Spleen (tissue), 11 donors: ENCODE measurements around the gene MAIP1. TPM values are rescaled to one million over a fixed set of nuclear protein-coding genes. Genes with fewer than 3 reads are reported as not detected.

Source experiments
- DNase-seq: peaks from one replicate; pipeline ENCODE4 v3.0.0-alpha.2; 2020
- H3K27ac ChIP-seq, 8 donors: fragments of 200-600 bp; sonication (generic) in 7 of 8; 1 replicate in 4 of 8; 2 replicates in 4 of 8; pipeline versions ENCODE4 v1.5.0 to v1.8.0; 2016 to 2021; ENCODE audit warnings: inconsistent platforms in 4 of 8, mild to moderate bottlenecking in 4 of 8, moderate library complexity in 1 of 8
- H3K27me3 ChIP-seq, 7 donors: fragments of 200-600 bp; sonication (generic) in 6 of 7; replicated peaks in 1 of 7; 1 replicate in 4 of 7; 2 replicates in 3 of 7; pipeline versions ENCODE4 v1.5.0 to v1.8.0; 2016 to 2021; ENCODE audit warnings: inconsistent platforms in 3 of 7, mild to moderate bottlenecking in 1 of 7
- H3K36me3 ChIP-seq, 6 donors: fragments of 200-600 bp; sonication (generic) in 5 of 6; 1 replicate in 4 of 6; 2 replicates in 2 of 6; pipeline versions ENCODE4 v1.5.0 to v1.8.0; 2016 to 2021; ENCODE audit warnings: inconsistent platforms in 2 of 6
- H3K4me1 ChIP-seq, 6 donors: fragments of 200-600 bp; sonication (generic) in 5 of 6; 1 replicate in 3 of 6; 2 replicates in 3 of 6; pipeline versions ENCODE4 v1.5.0 to v1.8.0; 2016 to 2021; ENCODE audit warnings: inconsistent platforms in 3 of 6
- H3K4me3 ChIP-seq, 8 donors: fragments of 200-600 bp; sonication (generic) in 7 of 8; 1 replicate in 4 of 8; 2 replicates in 4 of 8; pipeline versions ENCODE4 v1.5.0 to v1.8.0; 2016 to 2021; ENCODE audit warnings: inconsistent platforms in 4 of 8, mild to moderate bottlenecking in 4 of 8, moderate library complexity in 2 of 8
- H3K9me3 ChIP-seq, 8 donors: fragments of 200-600 bp; sonication (generic) in 7 of 8; 1 replicate in 4 of 8; 2 replicates in 4 of 8; pipeline versions ENCODE4 v1.5.0 to v1.8.0; 2016 to 2021; ENCODE audit warnings: inconsistent platforms in 4 of 8
- CTCF ChIP-seq, 11 experiments: fragments of 200-600 bp in 7 of 11; fragments of 450-650 bp in 4 of 11; sonication (generic) in 4 of 11; IDR thresholded peaks in 8 of 11; conservative IDR thresholded peaks in 3 of 11; 1 replicate in 7 of 11; 2 replicates in 4 of 11; pipeline versions ENCODE4 v1.4.0 to v1.8.0; 2016 to 2021; ENCODE audit warnings: antibody characterized with exemption in 11 of 11, inconsistent platforms in 4 of 11, mild to moderate bottlenecking in 1 of 11
- POLR2A ChIP-seq, 3 donors: fragments of 450-650 bp; IDR thresholded peaks; one replicate each; pipeline ENCODE4 v1.5.1; 2017; ENCODE audit warnings: antibody characterized with exemption in 3 of 3, mild to moderate bottlenecking in 1 of 3
- POLR2AphosphoS5 ChIP-seq, 3 donors: sonication (generic); formaldehyde crosslinking; IDR thresholded peaks; one replicate each; pipeline ENCODE4 v1.5.1; 2017; ENCODE audit warnings: antibody characterized with exemption in 3 of 3
- WGBS, 5 donors: extraction: QIAGEN DNeasy Blood & Tissue Kit in 3 of 5; methylation state at CpG; one replicate each; pipeline versions ENCODE4 v1.1.5 to v1.1.7; 2013 to 2018; 5-methylcytosine and 5-hydroxymethylcytosine counted together
- intact Hi-C: fragments of 100-400 bp; cut with DNase I; formaldehyde crosslinking; loops from one replicate; pipeline ENCODE4 v1.15.0; 2023; ENCODE audit warnings: low total_unique reads
- polyA plus RNA-seq, 3 donors: library from polyadenylated mRNA; stranded (reverse); fragments of 200-250 nt; gene quantifications; one replicate each; pipeline ENCODE4 v1.2.1, GENCODE V29; 2013
- total RNA-seq, 7 donors: library from RNA; depleted of rRNA in 3 of 7; stranded (reverse); fragments of >200 nt in 3 of 7; fragmentation: NEBNext Ultra II Directional in 4 of 7; extraction: Animal tissue kit (Norgen Biotek cat#: 25700) in 4 of 7; gene quantifications; one replicate each; pipeline versions ENCODE4 v1.1.0 to v1.2.1, GENCODE V29; 2016 to 2021
- donor health status: healthy with polysubstance abuse.
- donor health status: DM: no; HTN: no; CAD: no; lungs with moderate emphysema.
- donor health status: DM: no; HTN: no; CAD: no.
- donor health status: Bipolar disorder and iron deficiency.
- donor health status: healthy.
- donor health status: DM: no; HTN: no; CAD: no.
- donor health status: DM: yes; HTN: yes; CAD: no.

Gene MAIP1
- total and polyA plus RNA-seq, 10 donors: 8.1 to 24.8 (median 12.0) TPM

GRCh38 chr2:199933466-199933865 is 21.9 kb upstream of the MAIP1 start:
- TF ChIP-seq CTCF (IDR thresholded peaks at IDR 0.05 in 8 of 11, conservative IDR thresholded peaks at IDR 0.05 in 3 of 11) (no peak), POLR2A (IDR thresholded peaks at IDR 0.05) (no peak), POLR2AphosphoS5 (IDR thresholded peaks at IDR 0.05) (no peak)
- 59 to 70% (median 65%) methylated on average over 3 of the region's 3 CpGs for WGBS, 5 donors
- Histone ChIP-seq H3K36me3 (peaks cover 0 to 90% (median 44%) of the 10 kb centered on the region in 6 donors), H3K27me3 (no peaks in the 10 kb centered on the region), H3K27ac (peak overlapping the region in 2 of 8 donors; percentile 4 to 20), H3K4me1 (peaks cover 0 to 7% (median 0%) of the 10 kb centered on the region in 6 donors), H3K9me3 (no peaks in the 10 kb centered on the region), H3K4me3 (no peak overlapping the region)
- no peak for DNase-seq
- intact Hi-C loops: no loop called here

GRCh38 chr2:199936554-199936953 is 18.8 kb upstream of the MAIP1 start:
- intact Hi-C loops: no loop called here
- no peak for TF ChIP-seq POLR2A (IDR thresholded peaks at IDR 0.05)
- TF ChIP-seq POLR2AphosphoS5 (IDR thresholded peaks at IDR 0.05): no peak
- no peak for TF ChIP-seq CTCF (IDR thresholded peaks at IDR 0.05 in 8 of 11, conservative IDR thresholded peaks at IDR 0.05 in 3 of 11)
- H3K27ac ChIP-seq: no peak overlapping the region
- no peak overlapping the region for H3K4me3 ChIP-seq
- no peak for DNase-seq
- H3K9me3 ChIP-seq: no peaks in the 10 kb centered on the region
- no peaks in the 10 kb centered on the region for H3K27me3 ChIP-seq
- 84 to 92% (median 90%) methylated on average over 2 of the region's 2 CpGs for WGBS, 5 donors
- H3K36me3 ChIP-seq: peaks cover 0 to 94% (median 42%) of the 10 kb centered on the region in 6 donors
- H3K4me1 ChIP-seq: peaks cover 0 to 7% (median 0%) of the 10 kb centered on the region in 6 donors

GRCh38 chr2:199940373-199940772 is 15.0 kb upstream of the MAIP1 start:
- H3K9me3 ChIP-seq: no peaks in the 10 kb centered on the region
- peaks cover 0 to 95% (median 34%) of the 10 kb centered on the region in 6 donors for H3K36me3 ChIP-seq
- H3K27me3 ChIP-seq: no peaks in the 10 kb centered on the region
- WGBS, 5 donors: 85 to 94% (median 89%) methylated on average over 2 of the region's 2 CpGs
- peaks cover 0 to 14% (median 0%) of the 10 kb centered on the region in 6 donors for H3K4me1 ChIP-seq
- peak in 4 of 11 experiments; percentile 10 to 25 (median 18) for TF ChIP-seq CTCF (IDR thresholded peaks at IDR 0.05 in 8 of 11, conservative IDR thresholded peaks at IDR 0.05 in 3 of 11)
- no peak for TF ChIP-seq POLR2A (IDR thresholded peaks at IDR 0.05)
- DNase-seq: no peak
- intact Hi-C loops: no loop called here
- no peak overlapping the region for H3K27ac ChIP-seq
- H3K4me3 ChIP-seq: no peak overlapping the region

- no peak for DNase-seq
- H3K27me3 ChIP-seq: no peaks in the 10 kb centered on the region
- no peak overlapping the region for H3K4me3 ChIP-seq
- H3K4me1 ChIP-seq: peaks cover 0 to 41% (median 8%) of the 10 kb centered on the region in 6 donors
- H3K9me3 ChIP-seq: no peaks in the 10 kb centered on the region
- TF ChIP-seq CTCF (IDR thresholded peaks at IDR 0.05 in 8 of 11, conservative IDR thresholded peaks at IDR 0.05 in 3 of 11) (no peak), POLR2A (IDR thresholded peaks at IDR 0.05) (no peak), POLR2AphosphoS5 (IDR thresholded peaks at IDR 0.05) (no peak)
- WGBS, 5 donors: 94 to 96% (median 95%) methylated on average over 4 of the region's 4 CpGs
- H3K36me3 ChIP-seq: peaks cover 0 to 95% (median 24%) of the 10 kb centered on the region in 6 donors
- no peak overlapping the region for H3K27ac ChIP-seq
- intact Hi-C loops: no loop called here
Measured at GRCh38 chr2:199943373-199943772, 12.0 kb upstream of the MAIP1 start.
